ENCODE data around the gene PIK3AP1.
"Not testable (repeated sequence)": the region's sequence is repeated elsewhere in the genome, so short reads cannot be mapped to it uniquely, and the experiment has no call there.

The PIK3AP1 gene

GRCh38 chr10:96695975-96696634, 24.2 kb downstream of the PIK3AP1 start:
- DNase-seq: no peak

GRCh38 chr10:96695366-96695765, 24.9 kb downstream of the PIK3AP1 start:
- no peak for DNase-seq

GRCh38 chr10:96693431-96693830, 26.9 kb downstream of the PIK3AP1 start:
- no peak for DNase-seq

GRCh38 chr10:96692427-96692826, 27.9 kb downstream of the PIK3AP1 start:
- no peak for DNase-seq

- DNase-seq: no peak
Observed at GRCh38 chr10:96691761-96692160, 28.6 kb downstream of the PIK3AP1 start.

GRCh38 chr10:96690755-96691730, 29.3 kb downstream of the PIK3AP1 start:
- DNase-seq: no peak

GRCh38 chr10:96688789-96689188, 31.5 kb downstream of the PIK3AP1 start:
- no peak for DNase-seq

GRCh38 chr10:96687317-96688012, 32.8 kb downstream of the PIK3AP1 start:
- DNase-seq: no peak

GRCh38 chr10:96686514-96686913, 33.8 kb downstream of the PIK3AP1 start:
- no peak for DNase-seq

GRCh38 chr10:96685306-96685705, 35.0 kb downstream of the PIK3AP1 start:
- no peak for DNase-seq

GRCh38 chr10:96684826-96685225, 35.5 kb downstream of the PIK3AP1 start:
- DNase-seq: no peak

- DNase-seq: no peak
Observed at GRCh38 chr10:96683710-96684109, 36.6 kb downstream of the PIK3AP1 start.

- DNase-seq: no peak
Observed at GRCh38 chr10:96683065-96683464, 37.2 kb downstream of the PIK3AP1 start.

GRCh38 chr10:96681524-96681923, 38.8 kb downstream of the PIK3AP1 start:
- no peak for DNase-seq

GRCh38 chr10:96680463-96680862, 39.9 kb downstream of the PIK3AP1 start:
- not testable (repeated sequence) for DNase-seq

- no peak for DNase-seq
Observed at GRCh38 chr10:96678725-96679124, 41.6 kb downstream of the PIK3AP1 start.

GRCh38 chr10:96676272-96677112, 43.8 kb downstream of the PIK3AP1 start:
- DNase-seq: no peak

- no peak for DNase-seq
Observed at GRCh38 chr10:96675846-96676245, 44.5 kb downstream of the PIK3AP1 start.

- no peak for DNase-seq
Observed at GRCh38 chr10:96673318-96674099, 46.8 kb downstream of the PIK3AP1 start.

- no peak for DNase-seq
Observed at GRCh38 chr10:96672481-96673175, 47.7 kb downstream of the PIK3AP1 start.

Measured in NCI-H345 (cell line).